Activated naive CD8-positive, alpha-beta T cell treated with anti-CD3 and anti-CD28 coated beads, Interleukin-2, amount 50 U/mL, for 16 hours (primary cell): ENCODE measurements around the gene JMJD1C.
"Not testable (repeated sequence)": the region's sequence is repeated elsewhere in the genome, so short reads cannot be mapped to it uniquely, and the experiment has no call there.

Experiments
- DNase-seq: peaks from one replicate; pipeline ENCODE4 v3.0.0-alpha.2; 2020; ENCODE audit warnings: low read depth, low spot score

The JMJD1C gene

DNA sequence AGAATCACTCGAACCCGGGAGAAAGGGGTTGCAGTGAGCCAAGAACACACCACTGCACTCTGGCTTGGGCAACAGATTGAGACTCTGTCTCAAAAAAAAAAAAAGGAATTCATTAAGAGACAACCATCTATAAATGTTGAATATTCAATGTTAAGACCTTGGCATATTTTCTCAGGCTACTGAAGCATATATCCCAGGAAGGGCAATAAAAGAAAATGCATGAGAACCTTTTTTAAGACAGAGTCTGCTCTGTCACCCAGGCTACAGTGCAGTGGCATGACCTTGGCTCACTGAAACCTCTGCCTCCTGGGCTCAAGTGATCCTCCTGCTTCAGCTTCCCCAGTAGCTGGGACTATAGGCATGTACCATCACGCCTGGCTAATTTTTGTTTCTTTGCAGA is 165.0 kb downstream of the JMJD1C start:
- no peak for DNase-seq

DNA sequence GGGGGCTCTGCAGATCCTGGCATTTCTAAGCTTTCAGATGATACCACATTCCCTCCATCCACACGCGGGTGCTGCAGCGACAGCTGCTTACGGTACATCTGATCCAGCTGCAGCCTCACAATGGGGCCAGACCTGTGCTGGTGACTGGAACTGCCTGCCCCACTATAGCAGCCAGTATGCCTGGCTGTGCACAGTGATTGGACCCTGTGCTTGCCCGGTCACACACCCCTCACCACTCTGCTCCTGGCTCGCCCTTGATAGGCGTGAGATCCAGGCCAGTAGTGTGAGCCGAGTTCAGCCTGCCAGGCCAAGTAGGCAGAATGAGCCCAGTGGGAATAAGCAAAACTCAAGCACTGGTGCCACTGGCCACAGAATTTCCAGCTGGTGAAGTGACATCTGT is 167.8 kb downstream of the JMJD1C start:
- no peak for DNase-seq

DNA sequence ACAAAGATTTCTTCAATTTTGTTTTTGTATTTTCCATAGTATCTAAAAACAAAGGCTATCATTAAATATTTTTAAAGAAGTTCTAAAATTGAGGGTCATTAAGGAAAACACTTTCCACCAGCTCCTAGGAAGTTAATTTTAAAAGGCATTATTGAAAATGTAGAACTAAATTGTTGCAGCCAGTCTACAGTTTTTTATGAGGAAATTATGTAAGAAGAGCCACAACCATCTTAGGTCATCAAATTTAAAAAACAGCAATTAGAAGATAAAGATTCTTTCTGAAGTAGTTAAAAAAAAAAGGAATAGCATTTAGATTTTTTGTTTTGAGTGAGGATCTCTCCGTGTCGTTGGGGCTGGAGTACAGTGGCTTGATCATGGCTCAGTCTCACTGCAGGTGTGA is 171.0 kb downstream of the JMJD1C start:
- DNase-seq, result no peak

DNA sequence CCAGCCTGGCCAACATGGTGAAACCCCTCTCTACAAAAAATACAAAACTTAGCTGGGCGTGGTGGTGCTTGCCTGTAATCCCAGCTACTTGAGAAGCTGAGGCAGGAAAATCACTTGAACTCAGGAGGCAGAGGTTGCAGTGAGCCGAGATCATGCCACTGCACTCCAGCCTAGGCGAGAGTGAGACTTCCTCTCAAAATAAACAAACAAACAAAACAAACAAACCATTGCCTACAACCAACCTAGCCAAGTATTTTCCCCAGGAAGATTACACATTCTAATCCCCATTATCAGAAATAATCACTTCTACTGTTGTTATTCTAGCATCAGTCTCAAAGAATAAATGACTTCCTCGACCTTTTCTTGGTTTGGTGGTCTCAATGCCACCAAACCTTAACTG is 172.9 kb downstream of the JMJD1C start:
- DNase-seq, result not testable (repeated sequence)

DNA sequence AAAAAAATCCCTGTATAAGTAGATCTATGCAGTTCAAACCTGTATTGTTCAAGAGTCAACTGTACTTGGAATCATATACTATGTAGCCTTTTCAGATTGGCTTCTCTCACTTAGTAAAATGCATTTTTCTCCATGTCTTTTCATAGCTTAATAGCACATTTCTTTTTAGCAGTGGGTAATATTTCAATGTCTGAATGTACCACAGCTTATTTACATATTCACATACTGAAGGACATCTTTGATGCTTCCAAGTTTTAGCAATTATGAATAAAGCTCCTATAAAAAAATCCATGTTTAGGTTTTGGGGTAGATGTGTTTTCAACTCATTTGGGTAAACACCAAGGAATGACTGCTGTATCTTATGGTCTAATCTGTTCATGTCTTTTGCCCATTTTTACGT is 177.6 kb downstream of the JMJD1C start:
- DNase-seq, result no peak

DNA sequence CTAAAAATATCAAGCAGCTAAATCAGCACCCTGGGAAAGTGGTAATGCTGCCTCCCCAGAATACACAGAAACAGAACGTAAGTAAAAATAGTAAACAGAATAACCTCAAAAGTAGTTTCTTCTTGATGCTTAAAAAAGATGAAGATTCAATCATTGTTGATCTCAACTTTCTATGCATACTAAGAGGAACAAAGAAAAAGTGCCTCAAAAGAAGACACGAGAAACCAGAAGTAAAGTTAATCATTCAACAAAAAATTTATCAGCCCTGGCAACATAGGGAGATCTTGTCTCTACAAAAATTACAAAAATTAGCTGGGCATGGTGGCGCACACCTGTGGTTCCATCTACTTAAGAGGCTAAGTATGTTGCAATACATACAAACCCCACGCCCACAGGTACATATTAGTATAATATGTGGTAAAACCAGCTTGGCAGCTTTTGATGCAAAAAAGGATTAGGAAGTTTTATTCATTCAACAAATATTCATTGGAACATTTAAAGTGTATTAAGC is 179.0 kb downstream of the JMJD1C start:
- no peak for DNase-seq

DNA sequence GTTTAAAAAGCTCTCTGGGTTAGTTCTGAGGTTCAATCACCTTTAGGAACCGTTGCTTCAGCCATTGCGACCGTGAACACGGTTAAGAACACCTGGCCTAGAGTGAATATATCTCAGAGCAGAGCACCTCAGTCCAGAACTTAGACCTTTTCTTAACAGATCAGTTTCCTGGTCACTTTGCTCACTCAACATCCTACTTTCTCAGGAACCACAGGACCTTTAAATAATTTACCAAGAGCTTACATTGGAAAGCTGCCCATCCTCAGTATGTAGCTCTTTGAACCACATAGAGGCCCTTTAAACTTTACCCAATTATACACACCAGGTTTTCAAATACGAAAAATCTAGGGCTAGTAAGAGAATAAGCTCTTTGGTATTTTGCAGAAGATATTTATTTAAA is 179.4 kb downstream of the JMJD1C start:
- no peak for DNase-seq

DNA sequence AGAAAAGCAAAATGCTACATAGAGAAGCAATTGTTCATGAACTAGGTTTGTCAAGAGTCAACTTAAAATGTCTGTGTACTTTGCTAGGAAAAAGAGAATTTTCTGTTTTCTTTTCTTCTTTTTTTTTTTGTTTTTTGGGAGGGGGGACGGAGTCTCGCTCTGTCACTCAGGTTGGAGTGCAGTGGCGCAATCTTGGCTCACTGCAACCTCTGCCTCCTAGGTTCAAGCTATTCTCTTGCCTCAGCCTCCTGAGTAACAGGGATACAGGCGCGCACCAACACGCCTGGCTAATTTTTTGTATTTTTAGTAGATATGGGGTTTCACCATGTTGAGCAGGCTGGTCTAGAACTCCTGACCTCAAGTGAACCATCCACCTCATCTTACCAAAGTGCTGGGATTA is 181.9 kb downstream of the JMJD1C start:
- DNase-seq, result not testable (repeated sequence)

DNA sequence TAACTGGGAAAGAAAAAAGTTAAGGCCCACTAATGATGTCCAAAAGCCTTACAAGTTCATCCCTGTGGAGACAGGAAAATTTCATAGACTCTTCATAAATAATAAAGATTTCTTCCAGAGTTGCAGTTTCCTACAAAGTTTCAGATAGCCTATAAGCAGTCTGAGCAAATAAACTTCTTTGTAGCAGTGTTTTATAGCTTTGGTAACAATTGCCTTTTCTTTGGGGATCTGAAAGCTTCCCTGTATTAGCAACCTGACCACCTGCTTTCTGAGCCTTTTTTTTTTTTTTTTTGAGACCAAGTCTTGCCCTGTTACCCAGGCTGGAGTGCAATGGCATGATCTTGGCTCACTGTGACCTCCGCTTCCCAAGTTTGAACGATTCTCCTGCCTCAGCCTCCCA is 182.7 kb downstream of the JMJD1C start:
- DNase-seq, result no peak

DNA sequence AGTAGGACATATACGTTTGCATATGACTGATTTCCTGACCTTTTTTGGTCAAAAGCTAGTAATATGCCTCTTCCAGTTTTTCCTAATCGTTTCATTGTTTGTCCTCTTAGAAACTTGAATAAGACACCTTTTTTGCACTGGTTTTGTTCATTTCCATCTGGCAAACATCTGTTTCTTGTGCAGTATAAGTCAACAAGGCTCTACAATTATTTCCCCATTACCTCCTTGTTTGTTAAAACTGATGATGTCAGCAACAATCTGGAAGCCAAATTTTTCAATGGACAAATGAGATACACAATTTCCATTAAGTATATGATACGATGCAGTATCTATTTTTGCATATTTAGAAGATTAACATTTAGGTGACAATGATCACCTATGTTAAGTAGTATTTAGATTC is 183.8 kb downstream of the JMJD1C start:
- DNase-seq, result no peak

DNA sequence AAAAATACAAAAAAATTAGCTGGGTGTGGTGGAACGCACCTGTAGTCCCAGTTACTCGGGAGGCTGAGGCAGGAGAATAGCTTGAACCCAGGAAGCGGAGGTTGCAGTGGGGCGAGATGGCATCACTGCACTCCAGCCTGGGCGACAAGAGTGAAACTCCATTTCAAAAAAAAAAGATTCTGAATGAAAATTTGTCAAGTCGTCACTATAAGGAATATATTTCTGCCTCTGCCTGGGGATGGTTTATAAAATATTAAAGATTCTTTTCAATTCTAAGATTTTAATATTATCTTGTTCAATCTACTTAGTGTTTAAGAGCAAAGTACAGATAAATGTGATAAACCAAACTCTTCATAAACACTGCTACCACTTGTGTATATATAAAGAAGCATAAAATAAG is 185.4 kb downstream of the JMJD1C start:
- DNase-seq, result no peak

DNA sequence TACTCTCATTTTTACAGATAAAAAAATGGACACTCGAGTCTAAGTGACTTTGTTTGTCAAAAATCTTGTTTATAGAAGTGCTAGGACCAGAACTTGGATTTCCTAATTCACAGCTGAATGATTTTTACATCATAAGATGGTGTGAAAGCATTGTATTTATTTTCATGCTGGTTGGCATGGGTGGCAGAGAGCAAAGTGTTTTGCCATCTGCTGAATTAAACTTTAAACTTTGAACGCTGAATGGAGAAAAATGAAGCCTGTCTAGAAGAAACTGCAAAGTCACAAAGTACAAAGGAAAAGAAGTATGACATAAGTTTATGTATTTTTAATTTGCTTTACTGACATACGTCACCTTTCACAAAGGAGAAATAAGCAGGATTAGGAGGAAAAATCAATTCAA is 190.7 kb downstream of the JMJD1C start:
- DNase-seq, result no peak

DNA sequence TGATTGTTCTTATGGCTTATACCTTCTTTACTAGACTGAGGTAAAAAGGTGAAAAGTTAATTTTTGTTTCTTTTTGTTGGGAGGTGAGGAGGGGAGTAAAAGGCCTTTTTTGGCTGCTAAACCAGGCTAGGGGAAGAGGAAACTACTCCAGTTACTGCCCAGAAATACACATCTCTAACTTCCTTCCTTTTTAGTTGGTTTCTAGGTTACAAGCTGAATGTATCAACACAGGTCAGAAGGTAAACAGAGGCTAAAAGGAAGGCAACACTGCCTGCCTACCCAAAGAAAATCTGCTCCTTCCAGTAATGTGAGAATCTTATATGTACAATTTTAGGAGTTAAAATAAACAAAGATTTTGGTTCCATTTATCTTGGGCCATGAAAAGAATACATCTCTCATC is 192.2 kb downstream of the JMJD1C start:
- no peak for DNase-seq

DNA sequence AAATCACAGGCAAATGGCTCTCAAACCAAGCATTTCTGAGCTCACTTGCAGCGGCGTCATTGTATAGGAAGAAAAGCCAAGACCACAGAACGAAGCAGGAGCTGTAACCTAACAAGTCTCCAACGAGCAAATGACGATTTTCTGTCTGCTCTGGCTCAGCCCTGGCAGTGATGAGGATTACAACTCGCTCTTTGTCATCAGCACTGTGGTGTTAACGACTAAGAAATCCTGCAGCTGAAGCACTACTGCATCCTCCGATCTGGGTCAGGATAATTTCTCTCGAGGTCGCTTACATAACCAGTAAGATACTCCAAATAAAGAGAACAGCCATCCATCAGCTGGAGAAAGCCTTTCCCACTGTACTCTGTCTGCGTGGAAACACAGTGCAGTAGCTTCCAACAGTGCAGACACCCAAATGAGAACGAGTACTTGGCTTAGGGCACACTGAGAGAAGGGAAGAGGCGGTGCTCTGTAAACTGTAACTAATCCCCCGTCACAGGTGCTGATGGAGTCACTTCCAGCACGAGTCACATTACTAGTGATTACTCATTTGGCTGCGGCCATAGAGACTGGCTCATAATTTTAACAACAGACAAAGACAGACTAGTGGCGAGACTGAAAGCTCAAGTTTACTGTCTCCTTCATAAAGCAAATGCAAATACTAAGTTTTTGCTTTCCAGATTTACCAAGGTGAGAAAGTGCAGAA is 196.8 kb downstream of the JMJD1C start:
- DNase-seq, result peak; percentile 38

DNA sequence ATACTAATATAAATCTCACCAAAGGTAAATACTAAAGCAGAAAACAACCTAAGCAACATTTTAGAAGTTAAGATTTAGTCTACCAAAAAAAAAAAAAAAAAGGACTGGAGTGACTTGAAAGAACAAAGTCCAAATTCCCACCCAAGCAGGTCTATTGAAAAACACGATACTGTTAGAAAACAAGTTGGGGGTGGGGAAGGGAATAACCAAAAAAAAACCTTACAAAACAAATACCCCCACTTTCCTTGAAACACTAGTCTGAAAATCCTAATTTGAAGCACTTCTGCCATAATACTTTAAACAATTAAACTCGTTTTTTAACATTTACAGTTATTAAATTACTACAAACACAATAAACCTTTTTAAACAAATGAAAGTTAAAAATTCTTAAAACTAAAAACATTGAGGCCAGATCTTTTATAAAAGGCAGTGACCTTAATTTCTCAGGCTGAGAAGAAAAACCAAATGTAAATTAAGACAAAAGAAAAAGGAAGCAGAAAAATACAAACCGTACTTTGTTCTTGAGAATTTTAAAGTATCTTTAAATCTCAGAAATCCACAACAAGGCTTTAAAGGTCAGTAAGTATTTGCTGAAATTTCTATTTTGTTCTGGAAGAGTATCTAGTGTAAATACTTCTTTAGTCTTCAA is 197.5 kb downstream of the JMJD1C start:
- DNase-seq, result no peak

DNA sequence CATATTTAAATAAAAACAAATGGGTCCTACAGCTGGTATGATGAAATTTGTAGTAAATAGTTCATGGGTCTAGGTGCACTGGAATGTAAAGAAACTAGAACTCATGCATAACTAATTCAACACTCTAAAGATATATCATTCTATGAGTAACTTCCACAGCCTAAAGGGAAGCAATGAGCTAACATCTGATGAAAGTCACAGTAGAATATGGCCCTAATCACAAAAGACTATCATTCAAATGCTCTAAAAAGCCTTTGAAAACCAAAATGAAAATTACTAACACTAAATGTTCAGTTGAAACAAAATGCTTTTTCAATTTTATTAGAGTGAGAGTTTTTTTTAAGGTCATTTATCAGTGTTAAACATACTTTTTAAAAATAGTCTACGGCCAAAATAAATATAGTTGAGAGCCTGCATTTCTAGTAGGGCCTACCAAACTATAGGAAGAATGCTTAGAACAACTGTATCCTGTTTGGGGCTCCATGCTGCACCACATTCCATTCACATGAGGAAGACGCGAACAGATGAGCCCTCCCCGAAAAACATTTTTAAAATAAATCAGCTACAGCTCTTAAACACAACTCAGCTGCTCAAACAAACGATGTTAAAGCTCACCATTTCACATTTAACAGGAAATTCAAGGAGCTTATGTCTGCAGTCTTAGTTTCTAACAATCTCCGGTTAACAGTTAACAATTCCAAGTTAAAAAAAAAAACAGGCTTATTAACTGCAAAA is 198.2 kb downstream of the JMJD1C start:
- no peak for DNase-seq

DNA sequence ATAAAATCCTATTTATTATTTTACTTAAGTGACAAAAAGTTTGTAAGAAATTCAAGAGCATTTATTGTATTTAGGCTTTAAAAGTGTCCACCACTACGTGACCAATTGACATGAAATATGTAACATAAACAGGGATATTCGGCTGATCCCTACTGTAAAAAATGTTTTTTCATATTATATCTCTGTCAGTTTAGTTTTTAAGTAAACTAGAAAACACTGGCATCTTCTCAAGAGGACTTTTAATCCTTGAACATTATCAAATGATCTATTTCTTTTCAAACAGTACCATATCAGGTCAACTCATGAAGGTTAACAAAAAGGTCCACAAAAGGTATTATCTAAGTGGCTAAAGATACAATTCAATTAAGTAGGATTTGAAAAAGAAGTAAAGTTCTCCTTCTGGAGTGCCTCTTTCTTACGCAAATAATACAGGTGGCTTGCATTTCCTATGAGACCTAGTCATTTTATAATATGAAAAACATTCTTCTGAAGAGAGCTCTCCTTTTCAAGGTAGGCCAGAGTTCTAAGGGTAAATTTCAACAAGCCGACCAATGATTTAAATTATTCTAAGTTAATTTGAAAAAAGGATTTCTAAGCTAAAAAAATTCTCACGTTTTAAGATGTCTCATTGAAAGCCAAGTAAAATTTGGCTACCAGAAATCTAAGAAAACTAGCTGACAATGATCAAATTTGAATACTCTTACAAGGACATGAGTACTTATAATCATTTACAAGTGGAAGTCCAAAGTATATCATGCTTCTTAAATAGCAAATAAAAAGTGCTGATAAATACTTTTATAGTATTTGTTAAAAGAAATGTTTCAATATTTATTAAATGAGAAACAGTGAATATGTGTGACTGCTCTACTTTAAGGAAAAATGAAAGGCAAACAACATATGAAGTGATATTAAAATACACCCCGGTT is 199.1 kb downstream of the JMJD1C start:
- no peak for DNase-seq

DNA sequence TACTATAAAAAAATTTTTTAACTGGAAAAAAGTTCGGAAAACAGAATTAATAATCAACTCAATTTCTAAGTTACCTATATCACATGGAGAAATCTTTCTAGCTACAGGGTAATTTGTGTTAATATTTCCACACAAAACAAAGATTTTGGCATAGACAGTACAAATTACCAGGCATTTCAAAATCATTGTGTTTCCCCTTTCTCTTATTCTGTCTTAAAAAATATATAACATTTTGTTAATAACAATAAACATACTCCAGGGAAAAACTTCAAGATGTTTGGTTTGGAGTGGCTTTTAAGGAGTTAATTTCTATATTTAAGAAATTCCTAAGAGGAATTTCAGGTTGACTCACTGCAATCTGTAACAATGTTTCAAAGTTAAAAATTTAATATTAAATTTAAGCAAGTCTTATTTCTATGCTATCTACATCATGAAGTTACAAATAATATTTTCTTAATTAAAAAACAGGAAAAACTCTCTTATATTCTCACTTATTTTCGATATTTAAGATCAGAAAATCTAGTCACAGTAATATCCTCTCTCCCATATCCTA is 200.0 kb downstream of the JMJD1C start:
- no peak for DNase-seq

DNA sequence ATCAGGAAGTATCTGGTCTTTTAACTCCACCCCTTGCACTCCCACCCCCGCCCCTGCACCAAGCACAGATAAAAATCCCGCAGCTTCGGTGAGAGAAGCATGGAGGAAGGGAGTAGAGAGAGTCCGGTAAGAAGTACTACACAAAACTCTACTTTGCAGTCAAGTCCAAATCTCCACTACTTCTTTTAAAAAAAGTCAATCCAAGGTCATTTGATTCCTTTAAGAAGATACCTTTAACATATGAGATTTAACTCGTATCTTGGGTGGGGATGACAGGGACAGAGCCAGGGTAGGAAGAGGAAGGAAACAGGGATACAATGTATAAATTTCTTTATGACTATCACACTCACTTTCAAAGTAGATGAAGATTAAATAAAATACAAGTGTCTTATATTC is 200.6 kb downstream of the JMJD1C start:
- DNase-seq, result no peak

DNA sequence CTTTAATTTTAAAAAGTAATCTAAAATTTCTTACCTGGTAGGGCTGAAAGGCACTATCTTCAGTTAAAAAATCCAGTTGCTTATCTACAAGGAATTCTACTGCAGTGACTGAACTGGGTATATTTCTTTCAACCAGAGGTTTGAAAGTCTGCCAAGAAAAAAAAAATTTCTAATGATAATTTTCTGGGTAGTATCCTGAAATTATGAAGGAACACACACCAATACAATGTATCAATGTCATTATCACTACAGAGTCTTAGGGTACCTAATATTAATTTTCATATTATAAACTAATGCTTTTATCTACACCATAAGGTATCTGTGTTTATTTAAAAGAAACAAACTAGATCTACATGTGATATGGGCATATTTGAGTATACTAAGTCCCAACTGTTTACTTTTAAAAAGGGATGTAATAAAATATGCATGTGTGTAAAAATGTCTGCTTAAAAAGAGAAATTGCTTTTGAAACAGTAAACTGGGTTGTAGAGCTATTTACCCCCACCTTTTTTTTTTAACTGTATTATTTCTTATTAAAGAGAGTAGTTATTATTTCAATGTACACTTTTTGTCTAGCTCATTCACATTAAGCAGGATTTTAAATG is 201.1 kb downstream of the JMJD1C start:
- no peak for DNase-seq
